ENCODE measurements around the gene TCHHL1. TPM values are rescaled to one million over a fixed set of nuclear protein-coding genes. Genes with fewer than 3 reads are reported as not detected.

The TCHHL1 gene
- total and polyA plus RNA-seq, 9 of the 15 experiments (the other 6 are each of a cell fraction or from before 2014, with no cell fraction given): not detected

DNA sequence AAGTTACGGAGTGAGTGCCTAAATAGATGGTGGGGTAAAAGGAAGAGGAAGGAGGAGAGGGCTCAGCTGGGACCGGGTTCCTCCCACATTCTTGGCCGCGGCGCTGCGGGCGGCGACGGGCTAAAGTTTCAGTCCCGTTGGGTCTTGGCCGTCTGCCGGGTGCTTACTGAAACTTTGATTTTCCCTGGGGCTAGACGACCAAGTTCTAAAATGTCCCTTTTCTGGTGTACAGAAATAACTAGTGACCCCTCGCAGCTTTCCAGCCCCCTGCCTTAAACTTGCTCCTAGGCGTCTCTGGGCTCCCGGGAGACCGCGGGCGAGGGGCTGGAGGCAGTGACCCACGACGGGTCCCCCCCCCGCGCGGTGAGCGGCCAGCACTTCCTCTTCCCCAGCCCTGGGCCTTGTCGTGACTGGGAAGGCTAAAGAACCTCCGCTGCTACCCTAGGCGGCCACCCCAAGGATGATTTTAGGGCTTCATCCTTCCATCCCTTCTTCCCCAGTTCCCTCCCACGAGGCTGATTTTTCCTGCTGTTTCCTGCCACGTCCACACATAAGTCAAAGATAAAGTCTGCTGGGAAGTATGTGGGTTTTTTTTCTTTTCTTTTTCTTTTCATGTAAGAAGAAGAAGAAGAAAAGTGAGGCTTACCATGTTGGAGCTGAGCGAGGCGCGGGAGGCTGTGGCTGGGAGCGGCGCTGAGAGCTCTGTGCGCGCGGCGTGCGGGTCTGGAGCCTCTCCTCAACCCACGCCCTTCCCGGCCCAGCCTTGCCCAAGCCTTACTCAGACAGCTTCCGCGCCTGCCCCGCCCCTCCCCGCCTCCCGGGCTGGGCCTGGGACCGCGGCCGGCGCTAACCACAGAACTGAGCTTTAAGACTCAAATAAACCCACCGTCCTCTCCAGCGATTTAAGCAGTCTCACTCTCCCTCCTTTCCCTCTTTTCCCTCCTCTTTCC is 52.3 kb downstream of the TCHHL1 start, which contains the start of gene S100A11 (continued):
- TF ChIP-seq, protein P1, sequence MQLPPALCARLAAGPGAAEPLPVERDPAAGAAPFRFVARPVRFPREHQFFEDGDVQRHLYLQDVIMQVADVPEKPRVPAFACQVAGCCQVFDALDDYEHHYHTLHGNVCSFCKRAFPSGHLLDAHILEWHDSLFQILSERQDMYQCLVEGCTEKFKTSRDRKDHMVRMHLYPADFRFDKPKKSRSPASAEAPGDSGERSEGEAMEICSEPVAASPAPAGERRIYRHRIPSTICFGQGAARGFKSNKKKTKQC (CRISPR knock-in tag; IDR thresholded peaks at IDR 0.05): no peak
- TF ChIP-seq, protein P2, sequence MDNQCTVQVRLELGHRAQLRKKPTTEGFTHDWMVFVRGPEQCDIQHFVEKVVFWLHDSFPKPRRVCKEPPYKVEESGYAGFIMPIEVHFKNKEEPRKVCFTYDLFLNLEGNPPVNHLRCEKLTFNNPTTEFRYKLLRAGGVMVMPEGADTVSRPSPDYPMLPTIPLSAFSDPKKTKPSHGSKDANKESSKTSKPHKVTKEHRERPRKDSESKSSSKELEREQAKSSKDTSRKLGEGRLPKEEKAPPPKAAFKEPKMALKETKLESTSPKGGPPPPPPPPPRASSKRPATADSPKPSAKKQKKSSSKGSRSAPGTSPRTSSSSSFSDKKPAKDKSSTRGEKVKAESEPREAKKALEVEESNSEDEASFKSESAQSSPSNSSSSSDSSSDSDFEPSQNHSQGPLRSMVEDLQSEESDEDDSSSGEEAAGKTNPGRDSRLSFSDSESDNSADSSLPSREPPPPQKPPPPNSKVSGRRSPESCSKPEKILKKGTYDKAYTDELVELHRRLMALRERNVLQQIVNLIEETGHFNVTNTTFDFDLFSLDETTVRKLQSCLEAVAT (IDR thresholded peaks at IDR 0.05): no peak
- TF ChIP-seq KDM4B (IDR thresholded peaks at IDR 0.05; ENCODE audit: borderline replicate concordance in 2 of 2, low read depth in 1 of 2) (0 out of 4 replicates have a peak, but pooled peaks of 1 of the 2 experiments have one; percentile 17), ZNF24 (IDR thresholded peaks at IDR 0.05) (no peak), RNF2 (IDR thresholded peaks at IDR 0.05) (peak; percentile 48; the same call in 1 of the 2 replicates), PHF21A (IDR thresholded peaks at IDR 0.05; ENCODE audit: borderline replicate concordance, low read depth) (0 out of 2 replicates have a peak, but pooled peaks have one; percentile 60), KDM2B (CRISPR knock-in tag; IDR thresholded peaks at IDR 0.05) (no peak), SMARCE1 (IDR thresholded peaks at IDR 0.05) (0 out of 2 replicates have a peak, but pooled peaks have one; percentile 55), TOE1 (IDR thresholded peaks at IDR 0.05; ENCODE audit: borderline replicate concordance) (0 out of 2 replicates have a peak, but pooled peaks have one; percentile 63), TOE1 (CRISPR knock-in tag; IDR thresholded peaks at IDR 0.05; ENCODE audit: borderline replicate concordance, low read depth) (no peak), NRF1 (conservative IDR thresholded peaks at IDR 0.05 in 1 of 2, IDR thresholded peaks at IDR 0.05 in 1 of 2) (peak; percentile 80 to 81), RAD21 (CRISPR knock-in tag; conservative IDR thresholded peaks at IDR 0.05 in 1 of 2, IDR thresholded peaks at IDR 0.05 in 1 of 2) (no peak), ZNF384 (IDR thresholded peaks at IDR 0.05; ENCODE audit: low read depth, low read length) (no peak), ZNF551 (CRISPR knock-in tag; IDR thresholded peaks at IDR 0.05) (no peak), JUND (IDR thresholded peaks at IDR 0.05; ENCODE audit: borderline replicate concordance, low read depth, low read length) (peak; percentile 24; the same call in 1 of the 2 replicates), JUND (tag; IDR thresholded peaks at IDR 0.05; ENCODE audit: borderline replicate concordance, low read depth, low read length) (no peak; the same call in 2 of the 3 replicates), FOXK1 (CRISPR knock-in tag; IDR thresholded peaks at IDR 0.05; ENCODE audit: borderline replicate concordance) (0 out of 2 replicates have a peak, but pooled peaks have one; percentile 64), BRD4 (IDR thresholded peaks at IDR 0.05) (0 out of 2 replicates have a peak, but pooled peaks have one; percentile 44)
- TF ChIP-seq, protein P3, sequence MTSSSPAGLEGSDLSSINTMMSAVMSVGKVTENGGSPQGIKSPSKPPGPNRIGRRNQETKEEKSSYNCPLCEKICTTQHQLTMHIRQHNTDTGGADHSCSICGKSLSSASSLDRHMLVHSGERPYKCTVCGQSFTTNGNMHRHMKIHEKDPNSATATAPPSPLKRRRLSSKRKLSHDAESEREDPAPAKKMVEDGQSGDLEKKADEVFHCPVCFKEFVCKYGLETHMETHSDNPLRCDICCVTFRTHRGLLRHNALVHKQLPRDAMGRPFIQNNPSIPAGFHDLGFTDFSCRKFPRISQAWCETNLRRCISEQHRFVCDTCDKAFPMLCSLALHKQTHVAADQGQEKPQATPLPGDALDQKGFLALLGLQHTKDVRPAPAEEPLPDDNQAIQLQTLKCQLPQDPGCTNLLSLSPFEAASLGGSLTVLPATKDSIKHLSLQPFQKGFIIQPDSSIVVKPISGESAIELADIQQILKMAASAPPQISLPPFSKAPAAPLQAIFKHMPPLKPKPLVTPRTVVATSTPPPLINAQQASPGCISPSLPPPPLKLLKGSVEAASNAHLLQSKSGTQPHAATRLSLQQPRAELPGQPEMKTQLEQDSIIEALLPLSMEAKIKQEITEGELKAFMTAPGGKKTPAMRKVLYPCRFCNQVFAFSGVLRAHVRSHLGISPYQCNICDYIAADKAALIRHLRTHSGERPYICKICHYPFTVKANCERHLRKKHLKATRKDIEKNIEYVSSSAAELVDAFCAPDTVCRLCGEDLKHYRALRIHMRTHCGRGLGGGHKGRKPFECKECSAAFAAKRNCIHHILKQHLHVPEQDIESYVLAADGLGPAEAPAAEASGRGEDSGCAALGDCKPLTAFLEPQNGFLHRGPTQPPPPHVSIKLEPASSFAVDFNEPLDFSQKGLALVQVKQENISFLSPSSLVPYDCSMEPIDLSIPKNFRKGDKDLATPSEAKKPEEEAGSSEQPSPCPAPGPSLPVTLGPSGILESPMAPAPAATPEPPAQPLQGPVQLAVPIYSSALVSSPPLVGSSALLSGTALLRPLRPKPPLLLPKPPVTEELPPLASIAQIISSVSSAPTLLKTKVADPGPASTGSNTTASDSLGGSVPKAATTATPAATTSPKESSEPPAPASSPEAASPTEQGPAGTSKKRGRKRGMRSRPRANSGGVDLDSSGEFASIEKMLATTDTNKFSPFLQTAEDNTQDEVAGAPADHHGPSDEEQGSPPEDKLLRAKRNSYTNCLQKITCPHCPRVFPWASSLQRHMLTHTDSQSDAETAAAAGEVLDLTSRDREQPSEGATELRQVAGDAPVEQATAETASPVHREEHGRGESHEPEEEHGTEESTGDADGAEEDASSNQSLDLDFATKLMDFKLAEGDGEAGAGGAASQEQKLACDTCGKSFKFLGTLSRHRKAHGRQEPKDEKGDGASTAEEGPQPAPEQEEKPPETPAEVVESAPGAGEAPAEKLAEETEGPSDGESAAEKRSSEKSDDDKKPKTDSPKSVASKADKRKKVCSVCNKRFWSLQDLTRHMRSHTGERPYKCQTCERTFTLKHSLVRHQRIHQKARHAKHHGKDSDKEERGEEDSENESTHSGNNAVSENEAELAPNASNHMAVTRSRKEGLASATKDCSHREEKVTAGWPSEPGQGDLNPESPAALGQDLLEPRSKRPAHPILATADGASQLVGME (CRISPR knock-in tag; IDR thresholded peaks at IDR 0.05): no peak
